ENCODE measurements around the gene WDPCP.
"Not testable (repeated sequence)": the region's sequence is repeated elsewhere in the genome, so short reads cannot be mapped to it uniquely, and the experiment has no call there.

The WDPCP gene

DNA sequence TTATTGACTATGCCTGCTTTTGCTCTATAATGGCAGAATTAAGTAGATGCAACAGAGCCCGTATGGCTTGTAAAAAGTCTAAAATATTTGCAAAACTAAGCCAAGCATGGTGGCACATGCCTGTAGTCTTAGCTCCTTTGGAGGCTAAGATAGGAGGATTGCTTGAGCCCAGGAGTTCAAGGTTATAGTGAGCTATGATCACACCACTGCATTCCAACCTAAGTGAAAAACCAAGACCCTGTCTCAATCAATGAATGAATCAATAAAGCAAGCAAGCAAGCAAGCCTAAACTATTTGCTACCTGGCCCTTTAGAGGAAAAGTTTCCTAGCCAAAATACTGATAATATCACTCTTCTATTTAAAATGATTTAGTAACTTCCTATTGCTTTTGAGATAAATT lies 277.7 kb downstream of the WDPCP start:
- TF ChIP-seq, protein P1, sequence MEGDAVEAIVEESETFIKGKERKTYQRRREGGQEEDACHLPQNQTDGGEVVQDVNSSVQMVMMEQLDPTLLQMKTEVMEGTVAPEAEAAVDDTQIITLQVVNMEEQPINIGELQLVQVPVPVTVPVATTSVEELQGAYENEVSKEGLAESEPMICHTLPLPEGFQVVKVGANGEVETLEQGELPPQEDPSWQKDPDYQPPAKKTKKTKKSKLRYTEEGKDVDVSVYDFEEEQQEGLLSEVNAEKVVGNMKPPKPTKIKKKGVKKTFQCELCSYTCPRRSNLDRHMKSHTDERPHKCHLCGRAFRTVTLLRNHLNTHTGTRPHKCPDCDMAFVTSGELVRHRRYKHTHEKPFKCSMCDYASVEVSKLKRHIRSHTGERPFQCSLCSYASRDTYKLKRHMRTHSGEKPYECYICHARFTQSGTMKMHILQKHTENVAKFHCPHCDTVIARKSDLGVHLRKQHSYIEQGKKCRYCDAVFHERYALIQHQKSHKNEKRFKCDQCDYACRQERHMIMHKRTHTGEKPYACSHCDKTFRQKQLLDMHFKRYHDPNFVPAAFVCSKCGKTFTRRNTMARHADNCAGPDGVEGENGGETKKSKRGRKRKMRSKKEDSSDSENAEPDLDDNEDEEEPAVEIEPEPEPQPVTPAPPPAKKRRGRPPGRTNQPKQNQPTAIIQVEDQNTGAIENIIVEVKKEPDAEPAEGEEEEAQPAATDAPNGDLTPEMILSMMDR (IDR thresholded peaks at IDR 0.05; ENCODE audit: insufficient read depth, low read depth, low read length, missing control alignments): no peak
- no peak for DNase-seq (ENCODE audit: low read depth)
- H3K4me3 ChIP-seq (ENCODE audit: low read depth, low read length): no peak overlapping the region

DNA sequence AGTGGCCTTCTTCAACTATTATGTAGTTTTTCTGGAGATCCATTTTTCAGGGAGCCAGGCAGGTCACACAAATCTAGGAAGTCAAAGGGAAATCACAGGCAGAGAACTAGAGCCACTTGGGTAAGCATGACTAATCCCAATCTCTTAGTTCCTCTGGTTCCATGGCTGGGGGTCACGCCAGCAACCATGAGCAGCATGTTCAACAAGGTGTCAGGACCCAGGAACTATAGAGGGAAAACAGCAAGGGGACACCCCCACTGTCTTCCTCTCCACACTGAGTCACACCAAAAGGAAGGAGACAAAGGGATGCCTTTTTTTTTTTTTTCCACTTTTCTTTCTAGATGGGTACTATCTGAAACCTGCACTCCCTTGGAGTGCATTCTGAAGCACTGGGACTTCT lies 286.8 kb downstream of the WDPCP start:
- DNase-seq (ENCODE audit: low read depth): peak; percentile 5
- TF ChIP-seq, protein P1 (IDR thresholded peaks at IDR 0.05; ENCODE audit: insufficient read depth, low read depth, low read length, missing control alignments): no peak
- no peak overlapping the region for H3K4me3 ChIP-seq (ENCODE audit: low read depth, low read length)

DNA sequence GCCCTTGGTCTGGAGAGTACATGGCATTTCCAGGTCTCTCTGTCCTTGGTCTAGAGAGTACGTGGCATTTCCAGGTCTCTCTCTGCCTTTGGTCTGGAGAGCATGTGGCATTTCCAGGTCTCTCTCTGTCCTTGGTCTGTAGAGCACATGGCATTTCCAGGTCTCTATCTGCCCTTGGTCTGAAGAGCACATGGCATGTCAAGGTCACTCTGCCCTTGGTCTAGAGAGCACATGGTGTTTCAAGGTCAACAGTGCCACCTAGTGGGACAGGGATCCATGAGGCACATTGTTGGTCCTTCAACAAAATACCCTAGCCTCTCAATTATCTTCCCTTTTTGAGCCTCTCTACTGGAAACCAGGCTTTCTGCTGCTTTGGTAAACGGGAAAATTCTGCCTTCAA lies 287.4 kb downstream of the WDPCP start:
- TF ChIP-seq, protein P1 (IDR thresholded peaks at IDR 0.05; ENCODE audit: insufficient read depth, low read depth, low read length, missing control alignments): peak; percentile 3
- no peak overlapping the region for H3K4me3 ChIP-seq (ENCODE audit: low read depth, low read length)
- peak; percentile 13 for DNase-seq (ENCODE audit: low read depth)

DNA sequence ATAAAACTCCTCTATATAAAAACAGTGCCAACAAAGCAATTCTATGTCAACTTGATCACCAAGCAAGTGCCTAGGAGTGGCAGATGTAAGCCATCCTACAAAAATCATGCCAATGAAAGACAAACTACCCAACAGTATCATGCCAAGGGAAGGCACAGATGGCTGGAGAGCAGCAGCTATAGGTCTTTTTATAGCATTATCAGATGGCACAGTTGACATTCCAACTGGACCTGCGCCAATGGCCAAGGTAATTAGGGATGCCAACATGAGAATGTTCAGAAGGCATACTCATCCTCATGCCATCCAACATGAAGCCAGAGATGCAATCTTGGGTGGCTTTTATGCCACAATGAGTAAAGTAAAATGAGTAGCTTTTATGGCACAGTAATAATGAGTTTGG lies 300.3 kb downstream of the WDPCP start:
- DNase-seq (ENCODE audit: low read depth): no peak
- no peak overlapping the region for H3K4me3 ChIP-seq (ENCODE audit: low read depth, low read length)
- TF ChIP-seq, protein P1 (IDR thresholded peaks at IDR 0.05; ENCODE audit: insufficient read depth, low read depth, low read length, missing control alignments): no peak

DNA sequence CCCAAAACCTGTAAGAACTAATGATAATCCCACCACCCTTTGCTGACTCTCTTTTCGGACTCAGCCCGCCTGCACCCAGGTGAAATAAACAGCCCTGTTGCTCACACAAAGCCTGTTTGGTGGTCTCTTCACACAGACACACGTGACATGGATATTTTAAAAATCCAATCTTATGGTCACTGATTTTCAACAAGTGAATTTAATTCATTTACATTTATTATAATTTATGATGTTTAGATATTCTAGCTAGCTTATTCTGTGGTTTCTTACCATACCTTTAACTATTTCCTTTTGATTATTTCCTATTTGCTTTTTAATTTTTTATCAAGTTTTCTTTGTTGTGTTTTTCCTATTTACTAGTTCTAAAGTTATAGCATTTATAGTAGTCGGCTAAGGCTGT lies 301.8 kb downstream of the WDPCP start:
- DNase-seq (ENCODE audit: low read depth); H3K4me3 ChIP-seq (ENCODE audit: low read depth, low read length): not testable (repeated sequence)

DNA sequence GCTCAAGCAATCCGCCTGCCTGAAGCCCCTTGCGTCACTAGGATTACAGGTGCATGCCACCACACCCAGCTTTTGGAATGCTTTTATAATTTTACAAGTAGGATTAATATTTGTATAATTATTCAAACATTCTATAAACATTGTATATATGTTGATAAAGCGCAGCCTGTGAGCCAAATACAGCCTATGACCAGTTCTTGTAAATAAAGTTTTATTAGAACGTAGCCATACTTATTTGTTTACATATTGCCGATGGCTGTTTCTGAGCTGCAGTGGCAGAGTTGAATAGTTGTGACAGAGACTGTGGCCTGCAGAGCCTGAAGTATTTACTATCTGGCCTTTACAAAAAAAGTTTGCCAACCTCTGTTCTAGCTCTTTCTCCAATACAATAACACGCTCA lies 305.0 kb downstream of the WDPCP start:
- H3K4me3 ChIP-seq (ENCODE audit: low read depth, low read length): no peak overlapping the region
- DNase-seq (ENCODE audit: low read depth): no peak
- TF ChIP-seq, protein P1 (IDR thresholded peaks at IDR 0.05; ENCODE audit: insufficient read depth, low read depth, low read length, missing control alignments): no peak

DNA sequence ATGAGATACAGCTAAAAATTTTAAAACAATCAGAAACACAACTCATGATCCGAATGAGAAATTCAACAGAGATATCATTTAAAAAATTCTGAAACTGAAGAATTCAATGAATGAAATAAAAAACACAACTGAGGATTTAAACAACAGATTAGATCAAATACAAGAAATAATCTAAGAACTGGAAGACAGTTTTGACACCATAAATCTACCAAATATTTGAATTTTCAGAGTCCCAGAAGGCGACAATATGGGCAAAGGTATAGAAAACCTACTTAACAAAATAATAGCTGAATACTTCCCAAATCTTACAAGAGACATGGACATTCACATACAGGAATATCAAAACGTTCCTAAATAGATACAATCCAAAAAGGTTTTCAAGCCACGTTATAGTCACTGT lies 315.7 kb downstream of the WDPCP start:
- H3K4me3 ChIP-seq (ENCODE audit: low read depth, low read length): no peak overlapping the region
- TF ChIP-seq, protein P1 (IDR thresholded peaks at IDR 0.05; ENCODE audit: insufficient read depth, low read depth, low read length, missing control alignments): no peak
- DNase-seq (ENCODE audit: low read depth): no peak

Data from GM12865 (cell line).